HG03354 (cell line): ENCODE results near the gene SGCA.

Source experiments
- ATAC-seq: cut with Tn5 transposase; IDR thresholded peaks from one replicate; pipeline ENCODE4 v1.9.1; 2021; ENCODE audit warnings: mild to moderate bottlenecking; ENCODE audit not compliant: unreplicated experiment, poor library complexity, severe bottlenecking

SGCA gene

GRCh38 chr17:50133028-50133768 is 32.6 kb upstream of the SGCA start:
- ATAC-seq = no peak

GRCh38 chr17:50133769-50134099 is 32.1 kb upstream of the SGCA start:
- ATAC-seq = no peak

- no peak for ATAC-seq
Observed at GRCh38 chr17:50134206-50135110, 31.3 kb upstream of the SGCA start.

- no peak for ATAC-seq
Observed at GRCh38 chr17:50135316-50136095, 30.3 kb upstream of the SGCA start.

GRCh38 chr17:50136096-50136687 is 29.6 kb upstream of the SGCA start:
- no peak for ATAC-seq

- ATAC-seq = no peak
Observed at GRCh38 chr17:50137042-50137441, 28.8 kb upstream of the SGCA start.

- no peak for ATAC-seq
Observed at GRCh38 chr17:50139185-50139783, 26.5 kb upstream of the SGCA start.

- peak; percentile 69 for ATAC-seq
Observed at GRCh38 chr17:50139950-50140885, 25.6 kb upstream of the SGCA start.

- no peak for ATAC-seq
Observed at GRCh38 chr17:50141026-50141744, 24.6 kb upstream of the SGCA start.

- ATAC-seq = no peak
Observed at GRCh38 chr17:50141745-50142110, 24.1 kb upstream of the SGCA start.

- no peak for ATAC-seq
Observed at GRCh38 chr17:50143461-50144176, 22.2 kb upstream of the SGCA start.

GRCh38 chr17:50144355-50144754 is 21.4 kb upstream of the SGCA start:
- ATAC-seq = no peak

- ATAC-seq = no peak
Observed at GRCh38 chr17:50144845-50145531, 20.8 kb upstream of the SGCA start.

GRCh38 chr17:50145532-50146229 is 20.1 kb upstream of the SGCA start:
- ATAC-seq = no peak

- no peak for ATAC-seq
Observed at GRCh38 chr17:50146230-50146926, 19.4 kb upstream of the SGCA start.
